ENCODE measurements around the gene GOLGA8J.
A peak's percentile ranks its signal among the peaks of the same experiment; 100 is the strongest.
"Not testable (repeated sequence)": the region's sequence is repeated elsewhere in the genome, so short reads cannot be mapped to it uniquely, and the experiment has no call there.

Gene GOLGA8J, protein sequence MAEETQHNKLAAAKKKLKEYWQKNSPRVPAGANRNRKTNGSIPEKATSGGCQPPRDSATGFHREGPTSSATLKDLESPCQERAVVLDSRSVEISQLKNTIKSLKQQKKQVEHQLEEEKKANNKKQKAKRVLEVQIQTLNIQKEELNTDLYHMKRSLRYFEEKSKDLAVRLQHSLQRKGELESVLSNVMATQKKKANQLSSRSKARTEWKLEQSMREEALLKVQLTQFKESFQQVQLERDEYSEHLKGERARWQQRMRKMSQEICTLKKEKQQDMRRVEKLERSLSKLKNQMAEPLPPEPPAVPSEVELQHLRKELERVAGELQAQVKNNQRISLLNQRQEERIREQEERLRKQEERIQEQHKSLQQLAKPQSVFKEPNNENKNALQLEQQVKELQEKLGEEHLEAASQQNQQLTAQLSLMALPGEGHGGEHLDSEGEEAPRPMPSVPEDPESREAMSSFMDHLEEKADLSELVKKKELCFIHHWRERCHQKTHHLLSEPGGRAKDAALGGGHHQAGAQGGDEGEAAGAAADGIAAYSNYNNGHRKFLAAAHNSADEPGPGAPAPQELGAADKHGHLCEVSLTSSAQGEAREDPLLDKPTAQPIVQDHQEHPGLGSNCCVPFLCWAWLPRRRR

GRCh38 chr15:30082655-30083054 lies at the start of gene GOLGA8J:
GOLGA8J (plus strand) TSS chr15:30082955; CDS start chr15:30083053, 98 bp downstream.
- not testable (repeated sequence) for DNase-seq

DNA sequence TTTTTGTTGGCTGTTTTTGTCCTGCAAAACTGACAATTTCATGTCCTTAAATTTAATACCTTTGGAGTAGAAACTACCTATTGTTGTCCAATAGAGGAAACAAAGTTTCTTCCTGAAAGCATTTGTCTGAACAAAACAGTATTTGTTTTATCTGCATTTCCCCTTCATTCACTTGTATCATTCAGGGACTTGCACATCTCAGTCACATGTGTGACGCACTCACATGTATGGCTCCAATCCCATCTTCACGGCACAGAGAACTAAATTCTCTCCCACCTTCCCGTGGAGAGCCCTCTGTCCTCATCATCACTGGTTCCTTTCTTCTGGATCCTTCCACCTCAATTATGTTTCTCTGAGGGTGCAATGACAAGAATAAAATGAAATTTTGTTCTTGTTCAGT lies 49.5 kb upstream of the GOLGA8J start:
- DNase-seq = no peak

DNA sequence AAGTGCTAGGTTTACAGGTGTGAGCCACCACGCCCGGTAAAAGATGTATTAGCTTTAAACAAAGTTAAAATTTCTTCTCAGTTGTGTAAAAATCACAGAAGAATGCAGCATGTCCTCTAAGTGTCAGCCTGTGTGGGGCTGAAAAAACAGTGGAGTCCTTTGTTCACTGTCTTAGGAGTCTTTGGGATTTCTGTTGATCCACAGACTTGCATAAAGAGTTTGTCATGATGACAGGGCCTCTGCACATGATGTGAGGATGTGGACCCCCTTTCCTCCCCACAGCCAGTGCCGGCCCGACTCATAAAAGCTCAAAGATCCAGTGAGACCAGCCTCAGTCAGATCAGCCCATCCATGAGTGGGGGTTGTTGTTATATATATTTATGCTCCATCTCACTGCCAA lies 49.0 kb upstream of the GOLGA8J start:
- DNase-seq = no peak

GRCh38 chr15:30036036-30036703 lies 46.6 kb upstream of the GOLGA8J start:
- DNase-seq = no peak

DNA sequence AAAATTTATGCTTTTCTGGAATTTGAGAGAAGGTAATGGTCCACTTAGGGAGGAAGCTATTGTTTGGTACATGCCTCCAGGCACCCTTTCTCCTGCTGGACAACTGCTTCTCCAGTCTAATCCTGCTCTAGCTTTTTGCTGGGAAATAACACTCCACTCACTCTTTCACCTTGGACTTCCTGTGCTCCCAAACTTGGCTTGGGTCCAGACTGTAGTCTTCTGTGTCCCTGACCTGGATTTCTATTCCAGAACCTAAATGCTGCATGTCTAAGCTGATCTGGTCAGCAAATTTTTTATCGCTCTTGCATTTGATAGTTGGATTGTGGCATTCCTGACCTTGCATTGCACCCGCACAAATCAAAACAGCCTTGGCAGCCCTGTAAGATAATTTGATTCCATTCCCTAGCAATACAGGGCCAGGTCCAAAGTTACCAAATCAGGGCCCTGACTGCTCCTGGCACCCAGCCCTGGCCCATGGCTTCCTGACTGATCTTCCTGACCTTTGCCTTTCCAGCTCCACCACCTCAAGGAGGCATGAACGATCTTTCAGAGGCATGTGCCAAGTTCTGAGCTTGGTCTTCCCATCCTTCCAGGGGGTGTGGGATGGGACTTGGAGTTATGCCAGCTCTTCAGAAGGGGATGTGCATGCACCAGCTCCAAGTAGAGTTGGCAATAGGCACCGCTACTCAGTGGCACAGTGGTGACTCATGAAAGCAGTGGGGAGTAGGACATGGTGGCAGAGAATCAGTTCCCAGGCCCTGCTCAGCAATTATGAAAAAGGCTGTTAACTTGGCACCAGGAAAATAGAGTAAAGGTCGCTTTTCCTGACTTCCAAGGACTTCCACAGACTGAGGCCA lies 43.9 kb upstream of the GOLGA8J start:
- no peak for DNase-seq

DNA sequence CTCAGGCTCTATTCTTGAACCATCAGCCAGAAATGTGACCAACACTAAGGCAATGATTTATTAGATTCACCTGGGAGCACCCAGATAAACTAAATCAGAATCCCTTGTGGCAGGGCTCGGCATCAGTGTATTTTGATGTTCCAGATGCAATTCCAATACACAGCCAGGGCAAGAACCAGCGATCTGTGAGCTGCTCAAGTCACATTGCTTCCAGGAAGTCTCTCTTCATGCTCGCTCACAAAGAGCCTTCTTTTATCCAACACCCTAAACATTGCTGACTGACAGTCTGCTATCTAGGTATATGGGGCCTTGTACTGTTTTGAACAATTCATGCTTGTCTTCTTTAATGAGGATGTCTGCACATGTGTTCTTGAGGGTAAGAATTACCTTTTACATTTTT lies 40.9 kb upstream of the GOLGA8J start:
- DNase-seq = no peak

GRCh38 chr15:30042556-30042955 lies 40.2 kb upstream of the GOLGA8J start:
- DNase-seq = no peak

GRCh38 chr15:30043211-30043655 lies 39.5 kb upstream of the GOLGA8J start:
- DNase-seq = peak; percentile 15

- no peak for DNase-seq
Measured at GRCh38 chr15:30044377-30044776, 38.4 kb upstream of the GOLGA8J start.

GRCh38 chr15:30044826-30045225 lies 37.9 kb upstream of the GOLGA8J start:
- DNase-seq = not testable (repeated sequence)

DNA sequence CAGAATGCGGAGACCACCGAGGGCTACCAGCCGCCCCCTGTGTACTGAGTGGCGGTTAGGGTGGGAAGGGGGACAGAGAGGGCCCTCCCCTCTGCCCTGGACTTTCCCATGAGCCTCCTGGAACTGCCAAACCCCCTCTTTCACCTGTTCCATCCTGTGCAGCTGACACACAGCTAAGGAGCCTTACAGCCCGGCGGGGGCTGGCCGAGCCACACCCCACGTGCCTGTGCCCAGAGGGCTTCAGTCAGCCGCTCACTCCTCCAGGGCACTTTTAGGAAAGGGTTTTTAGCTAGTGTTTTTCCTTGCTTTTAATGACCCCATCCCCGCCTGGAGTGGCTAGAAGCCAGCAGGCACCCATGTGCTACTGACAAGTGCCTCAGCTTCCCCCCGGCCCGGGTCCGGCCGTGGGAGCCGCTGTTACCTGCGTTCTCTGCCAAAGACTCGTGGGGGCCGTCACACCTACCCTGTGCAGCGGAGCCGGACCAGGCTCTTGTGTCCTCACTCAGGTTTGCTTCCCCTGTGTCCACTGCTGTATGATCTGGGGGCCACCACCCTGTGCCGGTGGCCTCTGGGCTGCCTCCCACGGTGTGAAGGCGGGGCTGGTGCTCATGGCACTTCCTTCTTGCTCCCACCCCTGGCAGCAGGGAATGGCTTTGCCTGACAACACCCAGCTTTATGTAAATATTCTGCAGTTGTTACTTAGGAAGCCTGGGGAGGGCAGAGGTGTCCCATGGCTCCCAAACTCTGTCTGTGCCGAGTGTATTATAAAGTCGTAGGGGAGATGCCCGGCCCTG lies 37.3 kb upstream of the GOLGA8J start:
- DNase-seq = not testable (repeated sequence)

DNA sequence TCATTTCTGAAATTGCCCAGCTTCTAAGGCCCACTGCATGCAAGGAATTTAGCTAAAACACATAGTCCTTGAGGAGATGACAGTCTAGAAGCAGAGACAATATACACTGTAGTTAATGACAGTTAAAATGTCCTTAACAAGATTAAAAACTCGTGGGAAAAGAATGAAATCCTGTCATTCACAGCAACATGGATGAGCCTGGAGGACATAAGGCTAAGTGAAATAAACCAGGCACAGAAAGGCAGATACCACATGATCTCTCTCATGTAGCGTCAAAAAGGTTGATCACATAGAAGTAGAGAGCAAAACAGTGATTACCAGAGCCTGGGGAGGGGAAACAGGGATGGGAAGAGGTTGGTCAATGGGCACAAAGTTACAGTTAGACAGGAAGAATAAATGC lies 36.3 kb upstream of the GOLGA8J start:
- DNase-seq = no peak

DNA sequence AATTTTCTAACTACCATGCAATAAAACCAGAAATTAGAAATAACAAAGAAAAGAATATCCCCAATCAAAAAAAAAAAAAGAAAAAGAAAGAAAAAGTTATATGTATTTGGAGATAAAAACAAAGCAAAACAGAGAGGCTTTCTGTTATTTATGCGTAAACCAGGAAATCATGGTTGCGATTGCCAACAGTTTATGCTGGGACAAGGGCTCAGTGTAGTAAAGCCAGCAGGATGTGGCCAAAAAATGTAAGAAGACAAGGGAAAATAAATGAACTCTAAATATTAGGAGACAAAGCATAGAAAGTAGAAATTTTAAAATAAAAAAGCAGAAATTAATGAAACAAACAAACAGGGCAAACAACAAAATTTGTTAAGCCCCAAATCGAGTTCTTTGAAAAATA lies 27.2 kb upstream of the GOLGA8J start:
- DNase-seq = no peak

DNA sequence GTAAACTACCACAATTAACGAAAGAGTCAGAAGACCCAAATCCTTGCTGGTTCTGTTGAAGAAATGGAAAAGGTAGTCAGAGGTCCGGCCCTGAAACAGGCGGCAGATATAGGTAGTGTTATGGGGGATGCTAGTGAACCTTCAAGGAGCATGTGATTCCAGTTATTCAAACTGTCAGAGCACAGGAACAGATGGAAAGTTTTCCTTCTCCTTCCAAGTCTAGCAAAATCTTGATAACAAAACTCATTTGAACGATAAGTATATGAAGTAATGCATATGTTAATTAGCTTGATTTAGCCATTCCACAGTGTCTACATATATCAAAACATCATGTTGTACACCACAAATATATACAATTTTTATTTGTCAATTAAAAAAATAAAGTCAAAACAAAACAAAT lies 26.6 kb upstream of the GOLGA8J start:
- DNase-seq = no peak

DNA sequence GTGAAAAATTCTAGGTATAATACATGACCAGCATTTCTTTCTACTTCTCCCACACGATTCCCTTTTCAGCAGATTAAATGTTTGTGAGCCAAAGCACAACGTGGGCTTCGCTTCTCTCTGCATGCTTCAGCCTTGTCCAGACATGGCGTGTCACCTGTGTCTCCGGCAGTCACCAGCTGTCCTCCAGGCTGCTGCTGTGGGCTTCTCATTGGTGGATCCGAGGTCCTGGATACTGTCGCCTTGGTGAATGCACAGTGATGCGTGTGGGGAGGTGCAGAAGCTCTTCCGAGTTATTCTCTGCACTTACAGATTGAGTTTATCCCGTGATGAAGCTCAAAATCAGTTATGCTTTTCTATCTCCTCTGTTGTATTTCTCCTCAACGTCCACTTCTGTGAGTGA lies 23.0 kb upstream of the GOLGA8J start:
- DNase-seq = no peak

DNA sequence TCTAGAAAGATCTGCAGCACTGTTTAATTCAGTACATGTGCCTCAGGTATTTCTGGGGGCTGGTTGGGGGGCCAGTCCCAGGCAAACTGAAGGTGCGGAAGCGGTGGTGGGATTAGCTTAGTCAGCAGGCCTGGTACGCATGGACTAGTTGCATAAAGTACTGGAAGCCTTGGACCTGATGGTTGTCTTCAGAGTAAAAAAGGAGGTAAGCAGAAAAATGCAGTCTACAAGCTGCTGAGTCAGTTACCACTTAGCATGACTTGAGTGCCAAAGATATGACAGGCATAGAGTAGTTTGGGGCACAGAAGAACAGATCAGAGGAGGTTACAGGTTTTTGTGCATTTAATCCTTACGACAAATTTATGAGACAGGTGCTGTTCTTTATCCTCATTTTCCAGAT lies 19.9 kb upstream of the GOLGA8J start:
- peak; percentile 31 for DNase-seq

GRCh38 chr15:30063835-30064546 lies 18.8 kb upstream of the GOLGA8J start:
- DNase-seq = no peak

- peak; percentile 91 for DNase-seq
Measured at GRCh38 chr15:30065025-30065801, 17.5 kb upstream of the GOLGA8J start.

- DNase-seq = peak; percentile 43
Measured at GRCh38 chr15:30068326-30068725, 14.4 kb upstream of the GOLGA8J start.

GRCh38 chr15:30072630-30073029 lies 10.1 kb upstream of the GOLGA8J start:
- no peak for DNase-seq

GRCh38 chr15:30073915-30074314 lies 8.8 kb upstream of the GOLGA8J start:
- no peak for DNase-seq
